EH (cell line): Measurements from ENCODE around the gene GPR157.

ENCODE experiments used
- DNase-seq: peaks from one replicate; pipeline ENCODE4 v3.0.0-alpha.2; 2015; ENCODE audit warnings: low read depth

The GPR157 gene

GRCh38 chr1:9086796-9087195 lies 42.1 kb downstream of the GPR157 start:
- DNase-seq: peak; percentile 64

GRCh38 chr1:9086045-9086444 lies 42.9 kb downstream of the GPR157 start:
- DNase-seq: peak; percentile 11

- no peak for DNase-seq
Measured at GRCh38 chr1:9085306-9085940, 43.5 kb downstream of the GPR157 start.

- peak; percentile 30 for DNase-seq
Measured at GRCh38 chr1:9084906-9085305, 44.0 kb downstream of the GPR157 start.

GRCh38 chr1:9081473-9081872 lies 47.4 kb downstream of the GPR157 start:
- no peak for DNase-seq

- DNase-seq: no peak
Measured at GRCh38 chr1:9080705-9081291, 48.1 kb downstream of the GPR157 start.

GRCh38 chr1:9079988-9080704 lies 48.8 kb downstream of the GPR157 start:
- no peak for DNase-seq

- no peak for DNase-seq
Measured at GRCh38 chr1:9078752-9079500, 50.0 kb downstream of the GPR157 start.

- peak; percentile 78 for DNase-seq
Measured at GRCh38 chr1:9078015-9078751, 50.7 kb downstream of the GPR157 start.

GRCh38 chr1:9075022-9075421 lies 53.9 kb downstream of the GPR157 start:
- DNase-seq: no peak

- DNase-seq: no peak
Measured at GRCh38 chr1:9073143-9073542, 55.8 kb downstream of the GPR157 start.

GRCh38 chr1:9071554-9072235 lies 57.2 kb downstream of the GPR157 start:
- no peak for DNase-seq

GRCh38 chr1:9070486-9070885 lies 58.4 kb downstream of the GPR157 start:
- DNase-seq: no peak

- DNase-seq: no peak
Measured at GRCh38 chr1:9069326-9070100, 59.4 kb downstream of the GPR157 start, which contains the start of gene SLC2A5. TSS of gene SLC2A5 (minus strand) at chr1:9069635. CDS start at chr1:9069536, 99 bp downstream.

GRCh38 chr1:9068981-9069325 lies 59.9 kb downstream of the GPR157 start:
- no peak for DNase-seq

GRCh38 chr1:9066945-9067807 lies 61.7 kb downstream of the GPR157 start:
- DNase-seq: peak; percentile 95

GRCh38 chr1:9065213-9065751 lies 63.6 kb downstream of the GPR157 start:
- DNase-seq: no peak

- DNase-seq: no peak
Measured at GRCh38 chr1:9062846-9063245, 66.1 kb downstream of the GPR157 start.

GRCh38 chr1:9062021-9062471 lies 66.9 kb downstream of the GPR157 start:
- peak; percentile 45 for DNase-seq
